ENCODE measurements around the gene TAF8. TPM values are rescaled to one million over a fixed set of nuclear protein-coding genes. Genes with fewer than 3 reads are reported as not detected.

Gene TAF8
- total RNA-seq, 4 donors from 2014 or later: 15.8 to 24.0 (median 18.9) TPM

- DNase-seq (ENCODE audit: low spot score in 2 of 2): peak in 1 of 2 donors; percentile 67
- WGBS, 2 donors: 17 to 27% methylated on average over 11 of the region's 11 CpGs
- TF ChIP-seq POLR2A (IDR thresholded peaks at IDR 0.05): no peak
- intact Hi-C loops (cut with DNase I; ENCODE audit: low total_unique reads): no loop called here
- H3K4me3 ChIP-seq (ENCODE audit: low read depth, poor library complexity, severe bottlenecking): no peak overlapping the region
Measured at GRCh38 chr6:42010185-42010891, 40.0 kb upstream of the TAF8 start.

GRCh38 chr6:42010909-42011308, 39.4 kb upstream of the TAF8 start:
- 68 to 73% methylated on average over 1 of the region's 1 CpG for WGBS, 2 donors
- H3K4me3 ChIP-seq (ENCODE audit: low read depth, poor library complexity, severe bottlenecking): no peak overlapping the region
- DNase-seq (ENCODE audit: low spot score in 2 of 2): no peak
- intact Hi-C loops (cut with DNase I; ENCODE audit: low total_unique reads): no loop called here
- no peak for TF ChIP-seq CTCF (IDR thresholded peaks at IDR 0.05)
- TF ChIP-seq POLR2A (IDR thresholded peaks at IDR 0.05): no peak

- H3K4me3 ChIP-seq (ENCODE audit: low read depth, poor library complexity, severe bottlenecking): no peak overlapping the region
- WGBS, 2 donors: 96 to 98% methylated on average over 3 of the region's 3 CpGs
- no peak for DNase-seq (ENCODE audit: low spot score in 2 of 2)
- intact Hi-C loops (cut with DNase I; ENCODE audit: low total_unique reads): no loop called here
- TF ChIP-seq POLR2A (IDR thresholded peaks at IDR 0.05) (no peak), CTCF (IDR thresholded peaks at IDR 0.05) (no peak)
Measured at GRCh38 chr6:42012501-42013133, 37.7 kb upstream of the TAF8 start.

- WGBS, 2 donors: 74 to 84% methylated on average over 2 of the region's 2 CpGs
- H3K4me3 ChIP-seq (ENCODE audit: low read depth, poor library complexity, severe bottlenecking): no peak overlapping the region
- intact Hi-C loops (cut with DNase I; ENCODE audit: low total_unique reads): no loop called here
Measured at GRCh38 chr6:42013134-42013516, 37.2 kb upstream of the TAF8 start.

GRCh38 chr6:42017021-42017643, 33.2 kb upstream of the TAF8 start:
- no peak for DNase-seq (ENCODE audit: low spot score in 2 of 2)
- H3K4me3 ChIP-seq (ENCODE audit: low read depth, poor library complexity, severe bottlenecking): no peak overlapping the region
- 75 to 77% methylated on average over 4 of the region's 4 CpGs for WGBS, 2 donors
- intact Hi-C loops (cut with DNase I; ENCODE audit: low total_unique reads): no loop called here
- TF ChIP-seq CTCF (IDR thresholded peaks at IDR 0.05) (no peak), POLR2A (IDR thresholded peaks at IDR 0.05) (no peak)

More at GRCh38 chr6:42013134-42013516, 37.2 kb upstream of the TAF8 start:
- TF ChIP-seq POLR2A (IDR thresholded peaks at IDR 0.05) (no peak), CTCF (IDR thresholded peaks at IDR 0.05) (no peak)
- DNase-seq (ENCODE audit: low spot score in 2 of 2): no peak

- no peak overlapping the region for H3K4me3 ChIP-seq (ENCODE audit: low read depth, poor library complexity, severe bottlenecking)
- 91 to 96% methylated on average over 8 of the region's 8 CpGs for WGBS, 2 donors
- intact Hi-C loops (cut with DNase I; ENCODE audit: low total_unique reads): no loop called here
- TF ChIP-seq POLR2A (IDR thresholded peaks at IDR 0.05): no peak
- TF ChIP-seq CTCF (IDR thresholded peaks at IDR 0.05): no peak
- DNase-seq (ENCODE audit: low spot score in 2 of 2): no peak
Measured at GRCh38 chr6:42020967-42021366, 29.4 kb upstream of the TAF8 start.

All from lower leg skin (tissue), 4 donors.